ENCODE data around the gene ANKK1.

DNA sequence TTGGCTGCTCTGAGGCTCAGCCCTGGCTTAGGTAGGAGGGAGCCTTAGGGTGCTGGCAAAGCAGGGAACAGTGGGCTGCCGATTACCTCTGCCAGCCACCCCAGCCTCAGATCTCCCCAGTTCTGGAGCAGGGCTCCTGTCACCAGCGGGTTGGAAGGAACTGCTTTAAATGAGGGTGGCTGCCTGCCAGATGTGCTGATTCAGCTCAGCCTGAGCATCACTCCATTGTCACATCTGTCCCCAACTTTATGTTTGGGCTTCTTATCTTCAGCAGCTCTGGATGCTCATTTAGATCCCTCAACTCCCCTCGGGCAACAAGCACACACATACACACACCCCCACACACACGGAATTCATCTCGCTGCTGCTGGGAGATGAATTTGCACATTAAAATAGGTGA lies 16.9 kb upstream of the ANKK1 start:
- TF ChIP-seq, protein P1, sequence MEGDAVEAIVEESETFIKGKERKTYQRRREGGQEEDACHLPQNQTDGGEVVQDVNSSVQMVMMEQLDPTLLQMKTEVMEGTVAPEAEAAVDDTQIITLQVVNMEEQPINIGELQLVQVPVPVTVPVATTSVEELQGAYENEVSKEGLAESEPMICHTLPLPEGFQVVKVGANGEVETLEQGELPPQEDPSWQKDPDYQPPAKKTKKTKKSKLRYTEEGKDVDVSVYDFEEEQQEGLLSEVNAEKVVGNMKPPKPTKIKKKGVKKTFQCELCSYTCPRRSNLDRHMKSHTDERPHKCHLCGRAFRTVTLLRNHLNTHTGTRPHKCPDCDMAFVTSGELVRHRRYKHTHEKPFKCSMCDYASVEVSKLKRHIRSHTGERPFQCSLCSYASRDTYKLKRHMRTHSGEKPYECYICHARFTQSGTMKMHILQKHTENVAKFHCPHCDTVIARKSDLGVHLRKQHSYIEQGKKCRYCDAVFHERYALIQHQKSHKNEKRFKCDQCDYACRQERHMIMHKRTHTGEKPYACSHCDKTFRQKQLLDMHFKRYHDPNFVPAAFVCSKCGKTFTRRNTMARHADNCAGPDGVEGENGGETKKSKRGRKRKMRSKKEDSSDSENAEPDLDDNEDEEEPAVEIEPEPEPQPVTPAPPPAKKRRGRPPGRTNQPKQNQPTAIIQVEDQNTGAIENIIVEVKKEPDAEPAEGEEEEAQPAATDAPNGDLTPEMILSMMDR (IDR thresholded peaks at IDR 0.05; ENCODE audit: poor library complexity), result no peak
- TF ChIP-seq EZH2 (IDR thresholded peaks at IDR 0.05; ENCODE audit: borderline replicate concordance), result no peak

All from hepatocyte (in vitro differentiated cells).